ENCODE results near the gene CCDC47. TPM values are rescaled to one million over a fixed set of nuclear protein-coding genes. Genes with fewer than 3 reads are reported as not detected.

Gene CCDC47
- total and polyA plus RNA-seq, 2 of the 13 experiments (the other 11 are each of a cell fraction or from before 2014, with no cell fraction given) = 59.3 to 99.5 TPM

DNA sequence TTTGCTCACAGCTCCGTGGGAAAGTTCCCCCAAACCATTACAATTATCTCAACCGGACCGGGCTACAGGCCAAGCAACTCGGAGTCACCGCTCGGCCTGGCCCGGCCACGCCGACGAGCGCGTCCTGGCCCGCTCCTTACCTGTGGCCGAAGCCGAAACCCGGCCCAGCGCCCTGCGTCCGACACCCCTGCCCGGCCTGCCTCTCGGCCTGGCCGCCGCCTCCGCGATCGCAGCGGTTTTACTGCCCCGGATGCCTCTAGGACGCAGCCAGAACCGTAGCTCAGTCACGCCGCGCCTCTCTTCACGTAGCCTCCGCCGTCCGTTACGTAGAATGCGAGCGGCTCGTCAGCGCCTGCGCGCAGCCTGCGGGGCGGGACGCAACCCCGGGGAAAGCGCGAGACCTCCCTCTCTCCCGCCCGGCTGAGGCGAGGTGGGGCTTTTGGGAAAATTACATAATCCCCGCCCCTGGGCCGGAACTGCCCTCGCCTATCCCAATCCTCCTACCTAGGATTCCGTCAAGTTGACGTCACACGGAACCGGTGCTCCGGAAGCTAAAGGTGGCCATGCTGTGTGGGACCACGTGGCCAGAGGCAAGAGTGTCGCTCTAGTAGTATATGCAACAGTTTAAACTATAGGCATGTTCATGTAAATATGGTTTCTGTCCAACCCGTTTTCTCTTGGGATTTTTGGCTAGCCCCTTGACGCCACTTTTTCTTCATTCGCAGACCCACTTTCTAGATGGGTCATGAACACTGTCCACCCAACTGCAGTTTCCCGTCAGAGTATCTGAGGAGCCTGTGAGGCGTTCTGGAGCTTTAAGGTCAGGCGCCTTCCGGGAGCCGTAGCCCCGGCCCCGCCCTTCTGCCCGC is at the start of gene CCDC47 (continued):
- TF ChIP-seq FOSL2 (CRISPR knock-in tag; IDR thresholded peaks at IDR 0.05) (peak; percentile 71), KDM5A (IDR thresholded peaks at IDR 0.05; ENCODE audit: borderline replicate concordance, low read length) (peak; percentile 71; the same call in 1 of the 2 replicates), ZNF451 (CRISPR knock-in tag; IDR thresholded peaks at IDR 0.05) (peak; percentile 79; the same call in 1 of the 2 replicates), ETV5 (CRISPR knock-in tag; IDR thresholded peaks at IDR 0.05; ENCODE audit: borderline replicate concordance) (peak; percentile 99)
- TF ChIP-seq, protein P1, sequence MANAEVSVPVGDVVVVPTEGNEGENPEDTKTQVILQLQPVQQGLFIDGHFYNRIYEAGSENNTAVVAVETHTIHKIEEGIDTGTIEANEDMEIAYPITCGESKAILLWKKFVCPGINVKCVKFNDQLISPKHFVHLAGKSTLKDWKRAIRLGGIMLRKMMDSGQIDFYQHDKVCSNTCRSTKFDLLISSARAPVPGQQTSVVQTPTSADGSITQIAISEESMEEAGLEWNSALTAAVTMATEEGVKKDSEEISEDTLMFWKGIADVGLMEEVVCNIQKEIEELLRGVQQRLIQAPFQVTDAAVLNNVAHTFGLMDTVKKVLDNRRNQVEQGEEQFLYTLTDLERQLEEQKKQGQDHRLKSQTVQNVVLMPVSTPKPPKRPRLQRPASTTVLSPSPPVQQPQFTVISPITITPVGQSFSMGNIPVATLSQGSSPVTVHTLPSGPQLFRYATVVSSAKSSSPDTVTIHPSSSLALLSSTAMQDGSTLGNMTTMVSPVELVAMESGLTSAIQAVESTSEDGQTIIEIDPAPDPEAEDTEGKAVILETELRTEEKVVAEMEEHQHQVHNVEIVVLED (CRISPR knock-in tag; IDR thresholded peaks at IDR 0.05; ENCODE audit: borderline replicate concordance) = peak; percentile 97
- TF ChIP-seq, protein P2, sequence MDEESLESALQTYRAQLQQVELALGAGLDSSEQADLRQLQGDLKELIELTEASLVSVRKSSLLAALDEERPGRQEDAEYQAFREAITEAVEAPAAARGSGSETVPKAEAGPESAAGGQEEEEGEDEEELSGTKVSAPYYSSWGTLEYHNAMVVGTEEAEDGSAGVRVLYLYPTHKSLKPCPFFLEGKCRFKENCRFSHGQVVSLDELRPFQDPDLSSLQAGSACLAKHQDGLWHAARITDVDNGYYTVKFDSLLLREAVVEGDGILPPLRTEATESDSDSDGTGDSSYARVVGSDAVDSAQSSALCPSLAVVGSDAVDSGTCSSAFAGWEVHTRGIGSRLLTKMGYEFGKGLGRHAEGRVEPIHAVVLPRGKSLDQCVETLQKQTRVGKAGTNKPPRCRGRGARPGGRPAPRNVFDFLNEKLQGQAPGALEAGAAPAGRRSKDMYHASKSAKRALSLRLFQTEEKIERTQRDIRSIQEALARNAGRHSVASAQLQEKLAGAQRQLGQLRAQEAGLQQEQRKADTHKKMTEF (CRISPR knock-in tag; IDR thresholded peaks at IDR 0.05) = peak; percentile 99
- TF ChIP-seq, protein P3, sequence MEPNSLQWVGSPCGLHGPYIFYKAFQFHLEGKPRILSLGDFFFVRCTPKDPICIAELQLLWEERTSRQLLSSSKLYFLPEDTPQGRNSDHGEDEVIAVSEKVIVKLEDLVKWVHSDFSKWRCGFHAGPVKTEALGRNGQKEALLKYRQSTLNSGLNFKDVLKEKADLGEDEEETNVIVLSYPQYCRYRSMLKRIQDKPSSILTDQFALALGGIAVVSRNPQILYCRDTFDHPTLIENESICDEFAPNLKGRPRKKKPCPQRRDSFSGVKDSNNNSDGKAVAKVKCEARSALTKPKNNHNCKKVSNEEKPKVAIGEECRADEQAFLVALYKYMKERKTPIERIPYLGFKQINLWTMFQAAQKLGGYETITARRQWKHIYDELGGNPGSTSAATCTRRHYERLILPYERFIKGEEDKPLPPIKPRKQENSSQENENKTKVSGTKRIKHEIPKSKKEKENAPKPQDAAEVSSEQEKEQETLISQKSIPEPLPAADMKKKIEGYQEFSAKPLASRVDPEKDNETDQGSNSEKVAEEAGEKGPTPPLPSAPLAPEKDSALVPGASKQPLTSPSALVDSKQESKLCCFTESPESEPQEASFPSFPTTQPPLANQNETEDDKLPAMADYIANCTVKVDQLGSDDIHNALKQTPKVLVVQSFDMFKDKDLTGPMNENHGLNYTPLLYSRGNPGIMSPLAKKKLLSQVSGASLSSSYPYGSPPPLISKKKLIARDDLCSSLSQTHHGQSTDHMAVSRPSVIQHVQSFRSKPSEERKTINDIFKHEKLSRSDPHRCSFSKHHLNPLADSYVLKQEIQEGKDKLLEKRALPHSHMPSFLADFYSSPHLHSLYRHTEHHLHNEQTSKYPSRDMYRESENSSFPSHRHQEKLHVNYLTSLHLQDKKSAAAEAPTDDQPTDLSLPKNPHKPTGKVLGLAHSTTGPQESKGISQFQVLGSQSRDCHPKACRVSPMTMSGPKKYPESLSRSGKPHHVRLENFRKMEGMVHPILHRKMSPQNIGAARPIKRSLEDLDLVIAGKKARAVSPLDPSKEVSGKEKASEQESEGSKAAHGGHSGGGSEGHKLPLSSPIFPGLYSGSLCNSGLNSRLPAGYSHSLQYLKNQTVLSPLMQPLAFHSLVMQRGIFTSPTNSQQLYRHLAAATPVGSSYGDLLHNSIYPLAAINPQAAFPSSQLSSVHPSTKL (CRISPR knock-in tag; IDR thresholded peaks at IDR 0.05) = peak; percentile 67
- TF ChIP-seq, protein P4, sequence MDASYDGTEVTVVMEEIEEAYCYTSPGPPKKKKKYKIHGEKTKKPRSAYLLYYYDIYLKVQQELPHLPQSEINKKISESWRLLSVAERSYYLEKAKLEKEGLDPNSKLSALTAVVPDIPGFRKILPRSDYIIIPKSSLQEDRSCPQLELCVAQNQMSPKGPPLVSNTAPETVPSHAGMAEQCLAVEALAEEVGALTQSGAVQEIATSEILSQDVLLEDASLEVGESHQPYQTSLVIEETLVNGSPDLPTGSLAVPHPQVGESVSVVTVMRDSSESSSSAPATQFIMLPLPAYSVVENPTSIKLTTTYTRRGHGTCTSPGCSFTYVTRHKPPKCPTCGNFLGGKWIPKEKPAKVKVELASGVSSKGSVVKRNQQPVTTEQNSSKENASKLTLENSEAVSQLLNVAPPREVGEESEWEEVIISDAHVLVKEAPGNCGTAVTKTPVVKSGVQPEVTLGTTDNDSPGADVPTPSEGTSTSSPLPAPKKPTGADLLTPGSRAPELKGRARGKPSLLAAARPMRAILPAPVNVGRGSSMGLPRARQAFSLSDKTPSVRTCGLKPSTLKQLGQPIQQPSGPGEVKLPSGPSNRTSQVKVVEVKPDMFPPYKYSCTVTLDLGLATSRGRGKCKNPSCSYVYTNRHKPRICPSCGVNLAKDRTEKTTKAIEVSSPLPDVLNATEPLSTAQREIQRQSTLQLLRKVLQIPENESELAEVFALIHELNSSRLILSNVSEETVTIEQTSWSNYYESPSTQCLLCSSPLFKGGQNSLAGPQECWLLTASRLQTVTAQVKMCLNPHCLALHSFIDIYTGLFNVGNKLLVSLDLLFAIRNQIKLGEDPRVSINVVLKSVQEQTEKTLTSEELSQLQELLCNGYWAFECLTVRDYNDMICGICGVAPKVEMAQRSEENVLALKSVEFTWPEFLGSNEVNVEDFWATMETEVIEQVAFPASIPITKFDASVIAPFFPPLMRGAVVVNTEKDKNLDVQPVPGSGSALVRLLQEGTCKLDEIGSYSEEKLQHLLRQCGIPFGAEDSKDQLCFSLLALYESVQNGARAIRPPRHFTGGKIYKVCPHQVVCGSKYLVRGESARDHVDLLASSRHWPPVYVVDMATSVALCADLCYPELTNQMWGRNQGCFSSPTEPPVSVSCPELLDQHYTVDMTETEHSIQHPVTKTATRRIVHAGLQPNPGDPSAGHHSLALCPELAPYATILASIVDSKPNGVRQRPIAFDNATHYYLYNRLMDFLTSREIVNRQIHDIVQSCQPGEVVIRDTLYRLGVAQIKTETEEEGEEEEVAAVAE (CRISPR knock-in tag; IDR thresholded peaks at IDR 0.05; ENCODE audit: borderline replicate concordance) = peak; percentile 97
- TF ChIP-seq, protein P5, sequence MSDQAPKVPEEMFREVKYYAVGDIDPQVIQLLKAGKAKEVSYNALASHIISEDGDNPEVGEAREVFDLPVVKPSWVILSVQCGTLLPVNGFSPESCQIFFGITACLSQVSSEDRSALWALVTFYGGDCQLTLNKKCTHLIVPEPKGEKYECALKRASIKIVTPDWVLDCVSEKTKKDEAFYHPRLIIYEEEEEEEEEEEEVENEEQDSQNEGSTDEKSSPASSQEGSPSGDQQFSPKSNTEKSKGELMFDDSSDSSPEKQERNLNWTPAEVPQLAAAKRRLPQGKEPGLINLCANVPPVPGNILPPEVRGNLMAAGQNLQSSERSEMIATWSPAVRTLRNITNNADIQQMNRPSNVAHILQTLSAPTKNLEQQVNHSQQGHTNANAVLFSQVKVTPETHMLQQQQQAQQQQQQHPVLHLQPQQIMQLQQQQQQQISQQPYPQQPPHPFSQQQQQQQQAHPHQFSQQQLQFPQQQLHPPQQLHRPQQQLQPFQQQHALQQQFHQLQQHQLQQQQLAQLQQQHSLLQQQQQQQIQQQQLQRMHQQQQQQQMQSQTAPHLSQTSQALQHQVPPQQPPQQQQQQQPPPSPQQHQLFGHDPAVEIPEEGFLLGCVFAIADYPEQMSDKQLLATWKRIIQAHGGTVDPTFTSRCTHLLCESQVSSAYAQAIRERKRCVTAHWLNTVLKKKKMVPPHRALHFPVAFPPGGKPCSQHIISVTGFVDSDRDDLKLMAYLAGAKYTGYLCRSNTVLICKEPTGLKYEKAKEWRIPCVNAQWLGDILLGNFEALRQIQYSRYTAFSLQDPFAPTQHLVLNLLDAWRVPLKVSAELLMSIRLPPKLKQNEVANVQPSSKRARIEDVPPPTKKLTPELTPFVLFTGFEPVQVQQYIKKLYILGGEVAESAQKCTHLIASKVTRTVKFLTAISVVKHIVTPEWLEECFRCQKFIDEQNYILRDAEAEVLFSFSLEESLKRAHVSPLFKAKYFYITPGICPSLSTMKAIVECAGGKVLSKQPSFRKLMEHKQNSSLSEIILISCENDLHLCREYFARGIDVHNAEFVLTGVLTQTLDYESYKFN (CRISPR knock-in tag; conservative IDR thresholded peaks at IDR 0.05) = peak; percentile 78
